ENCODE measurements around the gene ZFHX2. TPM values are rescaled to one million over a fixed set of nuclear protein-coding genes. Genes with fewer than 3 reads are reported as not detected.

The ZFHX2 gene
- total RNA-seq, 2 experiments from 2014 or later, result 1.8 to 2.7 TPM

- Mint-ChIP-seq H3K27me3 (no peaks in the 10 kb centered on the region), H3K4me1 (peaks cover 35% of the 10 kb centered on the region)
These were observed 11.4 kb upstream of the ZFHX2 start for GRCh38 chr14:23562822-23563472.

GRCh38 chr14:23561873-23562821 is 10.6 kb upstream of the ZFHX2 start:
- Mint-ChIP-seq H3K27ac (no peak overlapping the region), H3K9me3 (ENCODE audit: low read depth) (no peaks in the 10 kb centered on the region), H3K4me1 (peaks cover 37% of the 10 kb centered on the region), H3K27me3 (no peaks in the 10 kb centered on the region), H3K36me3 (peaks cover 44% of the 10 kb centered on the region), H3K4me3 (no peak overlapping the region)
- DNase-seq (no peak), ATAC-seq (no peak)
- CTCF ChIA-PET, result interaction anchor here (1.0 to 10.0 kb wide), 8 partner anchors 10 to 236 kb away, joined by 3 to 212 read pairs (median 9); partner anchors contain the start of gene ZFHX2

More at GRCh38 chr14:23562822-23563472, 11.4 kb upstream of the ZFHX2 start:
- Mint-ChIP-seq H3K36me3 (peaks cover 44% of the 10 kb centered on the region), H3K27ac (peak overlapping the region; percentile 61), H3K4me3 (no peak overlapping the region), H3K9me3 (ENCODE audit: low read depth) (no peaks in the 10 kb centered on the region)
- CTCF ChIA-PET, result interaction anchor here (0.6 to 10.0 kb wide), 13 partner anchors 9 to 242 kb away, joined by 3 to 212 read pairs (median 3); partner anchors contain the start of gene ZFHX2
- ATAC-seq (no peak), DNase-seq (peak; percentile 67)

GRCh38 chr14:23561259-23561658 is 9.7 kb upstream of the ZFHX2 start:
- no peak for ATAC-seq
- Mint-ChIP-seq H3K27ac (no peak overlapping the region), H3K36me3 (peaks cover 39% of the 10 kb centered on the region)

GRCh38 chr14:23559926-23560520 is 8.5 kb upstream of the ZFHX2 start:
- Mint-ChIP-seq H3K36me3 (peaks cover 31% of the 10 kb centered on the region), H3K27me3 (no peaks in the 10 kb centered on the region), H3K9me3 (ENCODE audit: low read depth) (no peaks in the 10 kb centered on the region), H3K4me1 (peaks cover 38% of the 10 kb centered on the region), H3K27ac (peak overlapping the region; percentile 13), H3K4me3 (no peak overlapping the region)
- CTCF ChIA-PET, result interaction anchor here (0.7 to 10.0 kb wide), 27 partner anchors 8 to 534 kb away, joined by 3 to 212 read pairs (median 4); partner anchors contain the start of genes AP1G2, DHRS4L2, HOMEZ and NGDN
- ATAC-seq (no peak), DNase-seq (no peak)

More at GRCh38 chr14:23561259-23561658, 9.7 kb upstream of the ZFHX2 start:
- Mint-ChIP-seq H3K9me3 (ENCODE audit: low read depth) (no peaks in the 10 kb centered on the region), H3K4me1 (peaks cover 38% of the 10 kb centered on the region), H3K4me3 (no peak overlapping the region), H3K27me3 (no peaks in the 10 kb centered on the region)
- DNase-seq, result no peak
- CTCF ChIA-PET, result interaction anchor here (1.0 to 10.0 kb wide), 6 partner anchors 9 to 428 kb away, joined by 3 to 212 read pairs (median 15); partner anchors contain the start of genes DHRS4L2 and ZFHX2

GRCh38 chr14:23559010-23559925 is 7.7 kb upstream of the ZFHX2 start:
- peak overlapping the region; percentile 3 for H3K27ac Mint-ChIP-seq
- no peak overlapping the region for H3K4me3 Mint-ChIP-seq
- H3K36me3 Mint-ChIP-seq, result peaks cover 26% of the 10 kb centered on the region
- no peaks in the 10 kb centered on the region for H3K27me3 Mint-ChIP-seq
- ATAC-seq (no peak), DNase-seq (peak; percentile 78)
- peaks cover 41% of the 10 kb centered on the region for H3K4me1 Mint-ChIP-seq
- no peaks in the 10 kb centered on the region for H3K9me3 Mint-ChIP-seq (ENCODE audit: low read depth)
- CTCF ChIA-PET, result interaction anchor here (0.7 to 10.0 kb wide), 28 partner anchors 7 to 534 kb away, joined by 3 to 212 read pairs (median 3); partner anchors contain the start of genes AP1G2, HOMEZ, NGDN and PABPN1

- peaks cover 25% of the 10 kb centered on the region for H3K36me3 Mint-ChIP-seq
These were observed 6.9 kb upstream of the ZFHX2 start for GRCh38 chr14:23558346-23559009.

GRCh38 chr14:23557946-23558345 is 6.4 kb upstream of the ZFHX2 start:
- H3K27me3 Mint-ChIP-seq, result no peaks in the 10 kb centered on the region
- no peak for ATAC-seq
- peak overlapping the region; percentile 93 for H3K27ac Mint-ChIP-seq
- peaks cover 21% of the 10 kb centered on the region for H3K36me3 Mint-ChIP-seq
- no peaks in the 10 kb centered on the region for H3K9me3 Mint-ChIP-seq (ENCODE audit: low read depth)
- peaks cover 39% of the 10 kb centered on the region for H3K4me1 Mint-ChIP-seq
- DNase-seq, result no peak
- CTCF ChIA-PET, result interaction anchor here (0.7 to 10.0 kb wide), 12 partner anchors 8 to 237 kb away, joined by 3 to 212 read pairs (median 6); partner anchors contain the start of genes NGDN and PABPN1
- H3K4me3 Mint-ChIP-seq, result peak overlapping the region; percentile 90

More at GRCh38 chr14:23558346-23559009, 6.9 kb upstream of the ZFHX2 start:
- no peak for ATAC-seq
- Mint-ChIP-seq H3K4me1 (peaks cover 41% of the 10 kb centered on the region), H3K9me3 (ENCODE audit: low read depth) (no peaks in the 10 kb centered on the region), H3K27me3 (no peaks in the 10 kb centered on the region), H3K27ac (peak overlapping the region; percentile 93), H3K4me3 (peak overlapping the region; percentile 90)
- CTCF ChIA-PET, result interaction anchor here (0.7 to 10.0 kb wide), 15 partner anchors 8 to 237 kb away, joined by 3 to 212 read pairs (median 5); partner anchors contain the start of genes NGDN and PABPN1
- no peak for DNase-seq

- peaks cover 36% of the 10 kb centered on the region for H3K4me1 Mint-ChIP-seq
- peaks cover 18% of the 10 kb centered on the region for H3K36me3 Mint-ChIP-seq
- CTCF ChIA-PET, result interaction anchor here (1.2 to 10.0 kb wide), 6 partner anchors 7 to 236 kb away, joined by 3 to 212 read pairs (median 15); partner anchors contain the start of genes NGDN and PABPN1
- DNase-seq, result no peak
- peak overlapping the region; percentile 93 for H3K27ac Mint-ChIP-seq
- H3K4me3 Mint-ChIP-seq, result peak overlapping the region; percentile 90
- ATAC-seq, result no peak
- H3K9me3 Mint-ChIP-seq (ENCODE audit: low read depth), result no peaks in the 10 kb centered on the region
- no peaks in the 10 kb centered on the region for H3K27me3 Mint-ChIP-seq
These were observed 6.0 kb upstream of the ZFHX2 start for GRCh38 chr14:23557521-23557920.

- DNase-seq (no peak), ATAC-seq (no peak)
- Mint-ChIP-seq H3K4me1 (peaks cover 37% of the 10 kb centered on the region), H3K27me3 (no peaks in the 10 kb centered on the region), H3K27ac (peak overlapping the region; percentile 93), H3K36me3 (peaks cover 17% of the 10 kb centered on the region), H3K9me3 (ENCODE audit: low read depth) (no peaks in the 10 kb centered on the region), H3K4me3 (peak overlapping the region; percentile 90)
- CTCF ChIA-PET, result interaction anchor here (0.8 to 10.0 kb wide), 5 partner anchors 10 to 86 kb away, joined by 3 to 212 read pairs (median 11); partner anchors contain the start of gene NGDN
These were observed 5.3 kb upstream of the ZFHX2 start for GRCh38 chr14:23556700-23557440.

GRCh38 chr14:23555882-23556699 is 4.5 kb upstream of the ZFHX2 start, which contains the start of gene THTPA:
Gene THTPA (plus strand): TSS chr14:23556271. CDS start chr14:23556758, 487 bp downstream.
- Mint-ChIP-seq H3K36me3 (peaks cover 13% of the 10 kb centered on the region), H3K4me1 (peaks cover 39% of the 10 kb centered on the region), H3K9me3 (ENCODE audit: low read depth) (no peaks in the 10 kb centered on the region), H3K4me3 (peak within 1 kb of the TSS; percentile 90), H3K27ac (peak within 1 kb of the TSS; percentile 93), H3K27me3 (no peaks in the 10 kb centered on the region)
- ATAC-seq (peak; percentile 87), DNase-seq (peak; percentile 97)
- CTCF ChIA-PET, result interaction anchor here (0.7 to 10.0 kb wide), 9 partner anchors 11 to 126 kb away, joined by 3 to 212 read pairs (median 4); no protein-coding TSS in a partner anchor
